HepG2 (cell line): ENCODE measurements around the gene PIH1D2. TPM values are rescaled to one million over a fixed set of nuclear protein-coding genes. Genes with fewer than 3 reads are reported as not detected.

ENCODE experiments used
- AKAP8 ChIP-seq: sonication (generic); formaldehyde crosslinking; IDR thresholded peaks from 2 replicates; pipeline ENCODE4 v1.5.1; 2020; ENCODE audit warnings: mild to moderate bottlenecking, missing genetic modification reagents
- CHD4 ChIP-seq: fragments of 200-600 bp; sonication (generic); IDR thresholded peaks from 2 replicates; pipeline ENCODE4 v1.7.0; 2017; ENCODE audit warnings: mild to moderate bottlenecking, low read length, borderline replicate concordance
- FOXC1 ChIP-seq: sonication (generic); formaldehyde crosslinking; IDR thresholded peaks from 2 replicates; pipeline ENCODE4 v1.8.0; 2022; ENCODE audit warnings: mild to moderate bottlenecking, missing genetic modification reagents, borderline replicate concordance
- LCORL ChIP-seq, 2 experiments: fragments of 450-650 bp in 1 of 2; sonication (generic) in 1 of 2; formaldehyde crosslinking in 1 of 2; IDR thresholded peaks; 2 replicates each; pipeline versions ENCODE4 v1.5.0 to v1.6.1; 2017 to 2020; ENCODE audit warnings: antibody characterized with exemption in 1 of 2, missing genetic modification reagents in 1 of 2
- MBD4 ChIP-seq: IDR thresholded peaks from 2 replicates; pipeline ENCODE4 v1.6.1; 2012; ENCODE audit warnings: low read length, inconsistent platforms, borderline replicate concordance
- PHF5A ChIP-seq: IDR thresholded peaks from one replicate; pipeline ENCODE4 v1.6.1; 2018; ENCODE audit warnings: low read depth, missing genetic modification reagents; ENCODE audit not compliant: unreplicated experiment
- RBM22 ChIP-seq: fragments of 200-400 bp; formaldehyde crosslinking; optimal IDR thresholded peaks from 2 replicates; pipeline ENCODE3; 2017; ENCODE audit warnings: mild to moderate bottlenecking, low read length, moderate library complexity
- U2AF2 ChIP-seq: fragments of 200-400 bp; formaldehyde crosslinking; IDR thresholded peaks from 2 replicates; pipeline ENCODE4 v1.6.1; 2017; ENCODE audit warnings: low read depth, mild to moderate bottlenecking, low read length
- ZFX ChIP-seq: sonication (generic); formaldehyde crosslinking; IDR thresholded peaks from 2 replicates; pipeline ENCODE4 v1.4.0; 2020; ENCODE audit warnings: mild to moderate bottlenecking, low read depth, missing genetic modification reagents, moderate library complexity
- ZNF136 ChIP-seq: sonication (generic); formaldehyde crosslinking; IDR thresholded peaks from 2 replicates; pipeline ENCODE4 v1.8.1; 2022; ENCODE audit warnings: low read depth, mild to moderate bottlenecking, moderate library complexity, missing genetic modification reagents
- ZNF232 ChIP-seq: sonication (generic); formaldehyde crosslinking; IDR thresholded peaks from 2 replicates; pipeline ENCODE4 v1.4.0; 2020; ENCODE audit warnings: missing genetic modification reagents, borderline replicate concordance
- ZNF350 ChIP-seq: sonication (generic); formaldehyde crosslinking; IDR thresholded peaks from 2 replicates; pipeline ENCODE4 v1.4.0; 2020; ENCODE audit warnings: mild to moderate bottlenecking, low read depth, missing genetic modification reagents, borderline replicate concordance
- ZNF552 ChIP-seq: sonication (generic); formaldehyde crosslinking; IDR thresholded peaks from 2 replicates; pipeline ENCODE4 v1.9.0; 2022; ENCODE audit warnings: missing genetic modification reagents, mild to moderate bottlenecking, borderline replicate concordance
- ZNF652 ChIP-seq: IDR thresholded peaks from 2 replicates; pipeline ENCODE4 v1.6.1; 2016; ENCODE audit warnings: low read depth, borderline replicate concordance
- ZNF790 ChIP-seq: sonication (generic); formaldehyde crosslinking; IDR thresholded peaks from 2 replicates; pipeline ENCODE4 v1.8.0; 2022; ENCODE audit warnings: missing genetic modification reagents, mild to moderate bottlenecking, borderline replicate concordance
- ZSCAN12 ChIP-seq: sonication (generic); formaldehyde crosslinking; IDR thresholded peaks from 2 replicates; pipeline ENCODE4 v1.9.0; 2021; ENCODE audit warnings: mild to moderate bottlenecking, missing genetic modification reagents
- polyA plus RNA-seq, 8 experiments: library from polyadenylated mRNA; depleted of rRNA in 3 of 8; stranded (reverse) in 7 of 8; unstranded in 1 of 8; fragments of >200 nt; fragmentation: Illumina TruSeq in 4 of 8; extraction: Trizol in 4 of 8; gene quantifications; 2 replicates each; pipeline versions ENCODE4 v1.2.1 to v1.2.3, GENCODE V29; 2011 to 2016; ENCODE audit warnings: low read depth in 4 of 8, missing spikeins in 1 of 8, mixed read lengths in 1 of 8; ENCODE audit not compliant: insufficient read depth in 1 of 8
- total RNA-seq, 5 experiments: library from RNA; depleted of rRNA; stranded (reverse); fragments of >200 nt; fragmentation: Illumina TruSeq; extraction: Trizol; gene quantifications; 2 replicates each; pipeline ENCODE4 v1.2.3, GENCODE V29; 2016; ENCODE audit warnings: low read depth in 1 of 5
- TF ChIP-seq, protein P1 (sequence below): sonication (generic); formaldehyde crosslinking; IDR thresholded peaks from 2 replicates; pipeline ENCODE4 v1.4.0; 2020; ENCODE audit warnings: missing genetic modification reagents, borderline replicate concordance
- TF ChIP-seq, protein P2 (sequence below): sonication (generic); formaldehyde crosslinking; IDR thresholded peaks from 2 replicates; pipeline ENCODE4 v1.5.0; 2020; ENCODE audit warnings: mild to moderate bottlenecking, missing genetic modification reagents, borderline replicate concordance
- TF ChIP-seq, protein P3 (sequence below): IDR thresholded peaks from 2 replicates; pipeline ENCODE4 v1.6.1; 2016; ENCODE audit warnings: missing genetic modification reagents, missing compliant biosample characterization
- TF ChIP-seq, protein P4 (sequence below): sonication (generic); formaldehyde crosslinking; IDR thresholded peaks from 2 replicates; pipeline ENCODE4 v1.4.0; 2020; ENCODE audit warnings: missing genetic modification reagents
- TF ChIP-seq, protein P5 (sequence below): sonication (generic); formaldehyde crosslinking; conservative IDR thresholded peaks from 2 replicates; pipeline ENCODE4 v1.8.0; 2022; ENCODE audit warnings: low read depth, missing genetic modification reagents

PIH1D2 gene
- total and polyA plus RNA-seq, 2 of the 13 experiments (the other 11 are each of a cell fraction or from before 2014, with no cell fraction given) = 0.49 to 2.7 TPM

DNA sequence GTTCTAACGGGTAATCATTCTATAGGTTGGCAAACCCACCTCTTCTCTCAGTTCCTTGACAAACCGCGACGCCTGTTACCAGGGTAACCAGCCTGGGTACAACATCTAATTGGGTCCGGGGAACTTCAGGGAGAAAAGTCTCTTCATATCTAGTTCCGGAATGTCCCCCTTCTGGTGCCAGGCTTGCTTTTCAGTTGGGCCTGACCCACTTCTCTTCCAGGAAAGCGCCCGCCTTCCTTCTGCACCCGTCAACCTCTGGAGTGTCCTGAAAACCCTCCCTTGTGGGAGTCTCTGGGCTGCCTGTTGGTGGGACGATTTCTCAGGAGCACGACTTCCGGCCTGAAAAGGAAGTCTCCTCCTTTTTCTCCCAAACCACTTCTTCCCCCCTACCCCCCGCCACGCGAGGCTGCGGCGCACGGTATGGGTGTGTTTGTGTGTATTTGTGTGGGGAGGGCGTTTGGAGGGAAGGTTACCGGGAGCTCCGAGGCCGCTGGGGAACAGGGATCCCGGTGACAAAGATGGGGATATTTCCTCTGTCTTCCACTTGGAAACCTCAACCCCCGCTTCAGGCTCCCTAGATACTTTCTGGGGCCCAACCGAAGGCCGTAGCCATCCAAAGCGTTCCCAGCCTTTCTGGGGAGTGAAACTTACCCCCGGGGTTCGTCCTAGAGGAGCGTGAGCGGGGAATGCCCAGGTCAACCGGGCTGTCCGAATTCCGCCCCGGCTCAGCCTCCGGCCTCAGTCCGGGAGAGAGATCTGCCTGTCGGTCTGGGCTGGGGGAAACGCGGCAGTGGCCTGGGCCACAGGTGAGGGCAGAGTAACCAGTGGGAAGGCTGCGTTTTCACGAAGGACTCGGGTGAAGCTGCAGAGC is at the start of gene PIH1D2, which contains the start of gene NKAPD1 (continued):
- TF ChIP-seq ZFX = peak; percentile 78; the same call in 1 of the 2 replicates
- TF ChIP-seq, protein P1, sequence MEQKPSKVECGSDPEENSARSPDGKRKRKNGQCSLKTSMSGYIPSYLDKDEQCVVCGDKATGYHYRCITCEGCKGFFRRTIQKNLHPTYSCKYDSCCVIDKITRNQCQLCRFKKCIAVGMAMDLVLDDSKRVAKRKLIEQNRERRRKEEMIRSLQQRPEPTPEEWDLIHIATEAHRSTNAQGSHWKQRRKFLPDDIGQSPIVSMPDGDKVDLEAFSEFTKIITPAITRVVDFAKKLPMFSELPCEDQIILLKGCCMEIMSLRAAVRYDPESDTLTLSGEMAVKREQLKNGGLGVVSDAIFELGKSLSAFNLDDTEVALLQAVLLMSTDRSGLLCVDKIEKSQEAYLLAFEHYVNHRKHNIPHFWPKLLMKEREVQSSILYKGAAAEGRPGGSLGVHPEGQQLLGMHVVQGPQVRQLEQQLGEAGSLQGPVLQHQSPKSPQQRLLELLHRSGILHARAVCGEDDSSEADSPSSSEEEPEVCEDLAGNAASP (CRISPR knock-in tag) = no peak
- peak; percentile 77; the same call in 1 of the 2 replicates for TF ChIP-seq ZNF552 (CRISPR knock-in tag)
- TF ChIP-seq U2AF2 = peak; percentile 86; the same call in 1 of the 2 replicates
- TF ChIP-seq LCORL (IDR thresholded peaks at IDR 0.05) = no peak
- TF ChIP-seq LCORL (CRISPR knock-in tag; IDR thresholded peaks at IDR 0.05) = peak; percentile 36; the same call in 1 of the 2 replicates
- no peak for TF ChIP-seq ZNF652 (CRISPR knock-in tag)
- TF ChIP-seq CHD4 = no peak
- peak; percentile 63; the same call in 1 of the 2 replicates for TF ChIP-seq ZNF350 (CRISPR knock-in tag)
- no peak for TF ChIP-seq ZNF790 (CRISPR knock-in tag)
- TF ChIP-seq, protein P2, sequence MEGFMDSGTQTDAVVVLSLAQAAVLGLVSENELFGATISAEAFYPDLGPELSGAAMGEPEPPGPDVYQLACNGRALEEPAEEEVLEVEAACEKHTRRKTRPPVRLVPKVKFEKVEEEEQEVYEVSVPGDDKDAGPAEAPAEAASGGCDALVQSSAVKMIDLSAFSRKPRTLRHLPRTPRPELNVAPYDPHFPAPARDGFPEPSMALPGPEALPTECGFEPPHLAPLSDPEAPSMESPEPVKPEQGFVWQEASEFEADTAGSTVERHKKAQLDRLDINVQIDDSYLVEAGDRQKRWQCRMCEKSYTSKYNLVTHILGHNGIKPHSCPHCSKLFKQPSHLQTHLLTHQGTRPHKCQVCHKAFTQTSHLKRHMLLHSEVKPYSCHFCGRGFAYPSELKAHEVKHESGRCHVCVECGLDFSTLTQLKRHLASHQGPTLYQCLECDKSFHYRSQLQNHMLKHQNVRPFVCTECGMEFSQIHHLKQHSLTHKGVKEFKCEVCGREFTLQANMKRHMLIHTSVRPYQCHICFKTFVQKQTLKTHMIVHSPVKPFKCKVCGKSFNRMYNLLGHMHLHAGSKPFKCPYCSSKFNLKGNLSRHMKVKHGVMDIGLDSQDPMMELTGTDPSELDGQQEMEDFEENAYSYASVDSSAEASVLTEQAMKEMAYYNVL (CRISPR knock-in tag) = no peak
- TF ChIP-seq, protein P3, sequence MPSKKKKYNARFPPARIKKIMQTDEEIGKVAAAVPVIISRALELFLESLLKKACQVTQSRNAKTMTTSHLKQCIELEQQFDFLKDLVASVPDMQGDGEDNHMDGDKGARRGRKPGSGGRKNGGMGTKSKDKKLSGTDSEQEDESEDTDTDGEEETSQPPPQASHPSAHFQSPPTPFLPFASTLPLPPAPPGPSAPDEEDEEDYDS = no peak
- peak; percentile 56 for TF ChIP-seq RBM22
- TF ChIP-seq, protein P4, sequence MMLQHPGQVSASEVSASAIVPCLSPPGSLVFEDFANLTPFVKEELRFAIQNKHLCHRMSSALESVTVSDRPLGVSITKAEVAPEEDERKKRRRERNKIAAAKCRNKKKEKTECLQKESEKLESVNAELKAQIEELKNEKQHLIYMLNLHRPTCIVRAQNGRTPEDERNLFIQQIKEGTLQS = no peak
- TF ChIP-seq ZSCAN12 = no peak
- TF ChIP-seq MBD4 = no peak
- no peak for TF ChIP-seq ZNF136
- TF ChIP-seq AKAP8 (CRISPR knock-in tag) = no peak
- TF ChIP-seq FOXC1 (CRISPR knock-in tag) = no peak
- no peak for TF ChIP-seq PHF5A
- TF ChIP-seq, protein P5, sequence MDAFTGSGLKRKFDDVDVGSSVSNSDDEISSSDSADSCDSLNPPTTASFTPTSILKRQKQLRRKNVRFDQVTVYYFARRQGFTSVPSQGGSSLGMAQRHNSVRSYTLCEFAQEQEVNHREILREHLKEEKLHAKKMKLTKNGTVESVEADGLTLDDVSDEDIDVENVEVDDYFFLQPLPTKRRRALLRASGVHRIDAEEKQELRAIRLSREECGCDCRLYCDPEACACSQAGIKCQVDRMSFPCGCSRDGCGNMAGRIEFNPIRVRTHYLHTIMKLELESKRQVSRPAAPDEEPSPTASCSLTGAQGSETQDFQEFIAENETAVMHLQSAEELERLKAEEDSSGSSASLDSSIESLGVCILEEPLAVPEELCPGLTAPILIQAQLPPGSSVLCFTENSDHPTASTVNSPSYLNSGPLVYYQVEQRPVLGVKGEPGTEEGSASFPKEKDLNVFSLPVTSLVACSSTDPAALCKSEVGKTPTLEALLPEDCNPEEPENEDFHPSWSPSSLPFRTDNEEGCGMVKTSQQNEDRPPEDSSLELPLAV (CRISPR knock-in tag) = no peak
- 0 out of 2 replicates have a peak, but pooled peaks have one; percentile 40 for TF ChIP-seq ZNF232 (CRISPR knock-in tag)
